Glutamatergic neuron (in vitro differentiated cells): ENCODE measurements around the gene BCS1L. TPM values are rescaled to one million over a fixed set of nuclear protein-coding genes. Genes with fewer than 3 reads are reported as not detected.

Experiments used
- DNase-seq: peaks from one replicate; pipeline ENCODE4 v3.0.0; 2022
- H3K27ac Mint-ChIP-seq: one replicate; pipeline ENCODE4 v1.8.0; 2020; ENCODE audit warnings: mild to moderate bottlenecking, mixed read lengths, inconsistent platforms; ENCODE audit not compliant: unreplicated experiment
- H3K27me3 Mint-ChIP-seq: one replicate; pipeline ENCODE4 v1.8.0; 2020; ENCODE audit warnings: mild to moderate bottlenecking, moderate library complexity, mixed read lengths, inconsistent platforms; ENCODE audit not compliant: unreplicated experiment
- H3K36me3 Mint-ChIP-seq: one replicate; pipeline ENCODE4 v1.8.0; 2020; ENCODE audit warnings: mild to moderate bottlenecking, mixed read lengths, inconsistent platforms; ENCODE audit not compliant: unreplicated experiment
- H3K4me1 Mint-ChIP-seq: one replicate; pipeline ENCODE4 v1.8.0; 2020; ENCODE audit warnings: mild to moderate bottlenecking, low read depth, mixed read lengths, inconsistent platforms; ENCODE audit not compliant: unreplicated experiment
- H3K4me3 Mint-ChIP-seq: one replicate; pipeline ENCODE4 v1.8.0; 2020; ENCODE audit warnings: mild to moderate bottlenecking, mixed read lengths, inconsistent platforms; ENCODE audit not compliant: unreplicated experiment
- H3K9me3 Mint-ChIP-seq: one replicate; pipeline ENCODE4 v1.8.0; 2020; ENCODE audit warnings: mild to moderate bottlenecking, moderate library complexity, mixed read lengths, inconsistent platforms; ENCODE audit not compliant: unreplicated experiment
- long read RNA-seq: library from polyadenylated mRNA; unstranded; transcript quantifications from one replicate; pipeline ENCODE4 v2.0.0, GENCODE V29; 2020; ENCODE audit not compliant: unreplicated experiment
- total RNA-seq: library from RNA; stranded (reverse); fragmentation: NEBNext Ultra II Directional; extraction: Animal tissue kit (Norgen Biotek cat#: 25700); gene quantifications from one replicate; pipeline ENCODE4 v1.2.1, GENCODE V29; 2021; ENCODE audit not compliant: unreplicated experiment
- TF ChIP-seq, protein P1 (sequence below): fragments of 200-600 bp; sonication (generic); IDR thresholded peaks from one replicate; pipeline ENCODE4 v1.5.0; 2021; ENCODE audit not compliant: partially characterized antibody, unreplicated experiment

BCS1L gene, protein sequence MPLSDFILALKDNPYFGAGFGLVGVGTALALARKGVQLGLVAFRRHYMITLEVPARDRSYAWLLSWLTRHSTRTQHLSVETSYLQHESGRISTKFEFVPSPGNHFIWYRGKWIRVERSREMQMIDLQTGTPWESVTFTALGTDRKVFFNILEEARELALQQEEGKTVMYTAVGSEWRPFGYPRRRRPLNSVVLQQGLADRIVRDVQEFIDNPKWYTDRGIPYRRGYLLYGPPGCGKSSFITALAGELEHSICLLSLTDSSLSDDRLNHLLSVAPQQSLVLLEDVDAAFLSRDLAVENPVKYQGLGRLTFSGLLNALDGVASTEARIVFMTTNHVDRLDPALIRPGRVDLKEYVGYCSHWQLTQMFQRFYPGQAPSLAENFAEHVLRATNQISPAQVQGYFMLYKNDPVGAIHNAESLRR
- 59.8 TPM for total RNA-seq
- long read RNA-seq, transcript BCS1L-201 (8 exons, 1,454 nt), result major isoform, 16 of 35 reads
- long read RNA-seq, partial matches to known transcripts, result 4 of 35 reads
- long read RNA-seq, other reads (novel, unspliced or antisense), result 12 of 35 reads

DNA sequence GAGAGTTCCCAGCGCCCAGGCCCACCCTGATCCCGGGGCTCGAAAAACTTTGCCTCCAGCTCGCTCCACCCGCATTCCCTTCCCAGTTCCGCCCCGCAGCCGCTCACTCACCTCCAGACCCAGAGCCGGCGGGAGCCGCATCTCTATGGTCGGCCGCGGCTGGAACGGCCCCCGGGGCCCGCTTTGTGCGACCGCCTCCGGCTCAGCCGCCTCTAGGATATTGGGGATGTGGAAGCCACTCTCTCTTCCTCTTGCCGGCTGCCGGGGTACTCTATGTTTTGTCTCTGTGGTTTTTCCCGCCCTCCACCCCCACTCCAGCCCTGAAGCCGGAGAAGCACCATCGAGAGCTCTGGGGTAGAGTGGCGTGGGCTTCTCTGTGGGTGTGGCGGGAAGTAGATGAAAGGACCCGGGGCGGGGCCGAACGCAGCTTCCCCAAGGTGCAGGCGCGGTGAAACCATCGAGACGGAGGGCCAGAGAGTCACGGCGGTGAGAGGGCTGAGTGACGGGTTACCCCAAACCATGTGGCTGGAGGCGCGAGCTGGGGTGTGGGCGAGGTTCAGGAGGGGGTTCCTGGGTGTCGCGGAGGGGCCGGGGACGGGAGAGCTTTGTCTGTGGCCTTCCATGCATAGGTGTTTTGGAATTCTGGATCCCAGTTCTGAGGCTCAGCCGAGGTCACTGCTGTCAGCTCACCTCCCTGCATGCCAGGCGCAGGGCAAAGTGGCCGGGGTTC, at the start of gene BCS1L, which contains the start of gene ZNF142:
BCS1L (plus strand) TSS at position 426 of the 730 bp plus-strand sequence. CDS start 1,305 bp downstream, outside the sequence.
ZNF142 (minus strand) TSS at position 366 of the 730 bp plus-strand sequence. CDS start 3,194 bp downstream, outside the sequence.
- H3K27me3 Mint-ChIP-seq, result peaks cover 11% of the 10 kb centered on the region
- peaks cover 8% of the 10 kb centered on the region for H3K9me3 Mint-ChIP-seq
- H3K4me3 Mint-ChIP-seq, result peak within 1 kb of the TSS; percentile 100
- DNase-seq, result peak; percentile 95
- TF ChIP-seq, protein P1, sequence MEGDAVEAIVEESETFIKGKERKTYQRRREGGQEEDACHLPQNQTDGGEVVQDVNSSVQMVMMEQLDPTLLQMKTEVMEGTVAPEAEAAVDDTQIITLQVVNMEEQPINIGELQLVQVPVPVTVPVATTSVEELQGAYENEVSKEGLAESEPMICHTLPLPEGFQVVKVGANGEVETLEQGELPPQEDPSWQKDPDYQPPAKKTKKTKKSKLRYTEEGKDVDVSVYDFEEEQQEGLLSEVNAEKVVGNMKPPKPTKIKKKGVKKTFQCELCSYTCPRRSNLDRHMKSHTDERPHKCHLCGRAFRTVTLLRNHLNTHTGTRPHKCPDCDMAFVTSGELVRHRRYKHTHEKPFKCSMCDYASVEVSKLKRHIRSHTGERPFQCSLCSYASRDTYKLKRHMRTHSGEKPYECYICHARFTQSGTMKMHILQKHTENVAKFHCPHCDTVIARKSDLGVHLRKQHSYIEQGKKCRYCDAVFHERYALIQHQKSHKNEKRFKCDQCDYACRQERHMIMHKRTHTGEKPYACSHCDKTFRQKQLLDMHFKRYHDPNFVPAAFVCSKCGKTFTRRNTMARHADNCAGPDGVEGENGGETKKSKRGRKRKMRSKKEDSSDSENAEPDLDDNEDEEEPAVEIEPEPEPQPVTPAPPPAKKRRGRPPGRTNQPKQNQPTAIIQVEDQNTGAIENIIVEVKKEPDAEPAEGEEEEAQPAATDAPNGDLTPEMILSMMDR, result no peak
- peak within 1 kb of the TSS; percentile 83 for H3K27ac Mint-ChIP-seq
- H3K36me3 Mint-ChIP-seq, result peaks cover 2% of the 10 kb centered on the region
- H3K4me1 Mint-ChIP-seq, result peaks cover 6% of the 10 kb centered on the region

DNA sequence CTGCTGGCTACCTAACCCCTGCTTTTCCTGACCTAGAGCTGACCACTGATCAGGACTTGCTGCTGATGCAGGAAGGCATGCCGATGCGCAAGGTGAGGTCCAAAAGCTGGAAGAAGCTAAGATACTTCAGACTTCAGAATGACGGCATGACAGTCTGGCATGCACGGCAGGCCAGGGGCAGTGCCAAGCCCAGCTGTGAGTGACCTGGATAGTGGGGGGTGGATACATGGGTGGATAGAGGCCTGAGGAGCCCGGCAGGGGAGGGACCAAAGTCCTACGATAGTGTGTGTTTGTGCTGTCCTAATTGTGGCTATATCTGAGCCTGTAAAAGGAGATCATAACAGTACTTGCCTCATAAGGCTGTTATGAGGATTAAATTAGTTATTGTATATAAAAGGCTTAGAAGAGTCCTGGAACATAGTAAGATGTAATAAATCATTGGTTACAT, 43.6 kb upstream of the BCS1L start:
- Mint-ChIP-seq H3K27ac (no peak overlapping the region), H3K9me3 (no peaks in the 10 kb centered on the region), H3K36me3 (no peaks in the 10 kb centered on the region), H3K4me3 (no peak overlapping the region), H3K27me3 (peaks cover 4% of the 10 kb centered on the region), H3K4me1 (no peaks in the 10 kb centered on the region)
- DNase-seq, result no peak
- TF ChIP-seq, protein P1, result no peak

DNA sequence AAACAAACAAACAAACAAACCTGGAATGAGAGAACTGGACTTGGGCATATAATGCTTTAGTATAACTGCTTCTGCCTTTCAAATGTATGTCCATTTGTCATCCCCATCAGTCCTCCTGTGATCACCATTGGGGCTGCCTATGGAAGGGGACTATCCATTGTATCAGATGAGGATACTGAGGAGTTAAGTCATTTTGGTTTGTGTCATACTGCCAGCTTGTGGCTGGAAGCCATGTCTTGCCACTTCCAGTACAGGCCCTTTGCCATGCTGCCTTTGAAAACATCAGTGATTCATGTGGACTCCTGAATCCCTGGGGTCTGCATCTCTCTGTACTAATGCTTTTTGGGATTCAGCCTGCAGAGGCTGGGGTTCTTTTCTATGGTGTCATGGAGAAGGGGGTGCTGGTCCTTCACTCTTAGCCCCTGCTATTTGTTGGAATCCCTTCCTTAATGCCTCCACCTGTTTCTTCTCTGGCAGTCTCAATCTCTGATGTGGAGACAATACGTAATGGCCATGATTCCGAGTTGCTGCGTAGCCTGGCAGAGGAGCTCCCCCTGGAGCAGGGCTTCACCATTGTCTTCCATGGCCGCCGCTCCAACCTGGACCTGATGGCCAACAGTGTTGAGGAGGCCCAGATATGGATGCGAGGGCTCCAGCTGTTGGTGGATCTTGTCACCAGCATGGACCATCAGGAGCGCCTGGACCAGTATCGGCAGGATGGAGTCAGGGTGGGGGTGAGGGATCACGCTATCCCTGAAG, 41.2 kb upstream of the BCS1L start:
- no peak for DNase-seq
- no peaks in the 10 kb centered on the region for H3K27me3 Mint-ChIP-seq
- no peak overlapping the region for H3K27ac Mint-ChIP-seq
- no peaks in the 10 kb centered on the region for H3K36me3 Mint-ChIP-seq
- H3K9me3 Mint-ChIP-seq, result no peaks in the 10 kb centered on the region
- no peak overlapping the region for H3K4me3 Mint-ChIP-seq
- no peaks in the 10 kb centered on the region for H3K4me1 Mint-ChIP-seq
- TF ChIP-seq, protein P1, result no peak

DNA sequence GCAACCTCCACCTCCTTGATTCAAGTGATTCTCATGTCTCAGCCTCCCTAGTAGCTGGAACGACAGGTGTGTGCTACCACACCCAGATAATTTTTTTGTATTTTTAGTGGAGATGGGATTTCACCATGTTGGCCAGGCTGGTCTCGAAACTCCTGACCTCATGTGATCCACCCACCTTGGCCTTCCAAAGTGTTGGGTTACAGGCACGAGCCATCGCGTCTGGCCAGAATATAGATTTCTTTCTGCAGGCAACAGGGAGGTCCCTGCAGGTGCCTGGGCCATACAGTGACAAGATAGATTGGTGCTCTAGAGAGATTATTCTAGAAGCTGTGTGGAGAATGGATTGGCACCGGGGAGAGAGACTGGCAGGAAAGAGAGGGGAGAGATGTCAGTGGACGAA, 38.5 kb upstream of the BCS1L start:
- no peaks in the 10 kb centered on the region for H3K4me1 Mint-ChIP-seq
- TF ChIP-seq, protein P1, result no peak
- no peak overlapping the region for H3K27ac Mint-ChIP-seq
- no peak overlapping the region for H3K4me3 Mint-ChIP-seq
- DNase-seq, result no peak
- H3K27me3 Mint-ChIP-seq, result no peaks in the 10 kb centered on the region
- H3K36me3 Mint-ChIP-seq, result no peaks in the 10 kb centered on the region
- H3K9me3 Mint-ChIP-seq, result no peaks in the 10 kb centered on the region
